DOHH2 (cell line): ENCODE measurements around the gene SCN8A.

Experiments
- CTCF ChIP-seq: fragments of 200-600 bp; sonication (generic); IDR thresholded peaks from one replicate; pipeline ENCODE4 v1.5.1; 2014; ENCODE audit warnings: antibody characterized with exemption, mild to moderate bottlenecking, low read depth, low read length; ENCODE audit not compliant: poor library complexity, severe bottlenecking
- EZH2phosphoT487 ChIP-seq: fragments of 200-600 bp; sonication (generic); IDR thresholded peaks from 2 replicates; pipeline ENCODE4 v1.6.1; 2017; ENCODE audit warnings: borderline replicate concordance, mild to moderate bottlenecking, antibody characterized with exemption, low read length, moderate library complexity, mixed read lengths

GRCh38 chr12:51663390-51663789 lies 72.4 kb downstream of the SCN8A start:
- no peak for TF ChIP-seq CTCF
- TF ChIP-seq EZH2phosphoT487 = no peak
